HepG2 (cell line): ENCODE measurements around the gene PRKCI. TPM values are rescaled to one million over a fixed set of nuclear protein-coding genes. Genes with fewer than 3 reads are reported as not detected.

Experiments
- ATAC-seq: fragments of 200-7000 bp; cut with Tn5 transposase; 3 replicates; pipeline ENCODE4 v1.9.1; 2020; ENCODE audit warnings: mild to moderate bottlenecking, moderate library complexity
- BruUV-seq: library from RNA; stranded (reverse); fragments of 400-500 nt; replicated peaks from 2 replicates; lab custom pipeline; 2021; lab: Mats Ljungman, UMichigan
- CTCF ChIA-PET: fragments of 300-600 bp; formaldehyde crosslinking; extraction: SDS; loops from one replicate; lab custom pipeline; 2021; ENCODE audit warnings: low total read pairs, inconsistent platforms, low intra/inter-chr PET ratio; lab: Yijun Ruan, JAX
- POLR2A ChIA-PET: fragments of 350-600 bp; sonication (Branson Sonifier 250); formaldehyde crosslinking; loops from one replicate; lab custom pipeline; 2020; ENCODE audit warnings: antibody characterized with exemption, inconsistent platforms; lab: Yijun Ruan, JAX
- DNase-seq: peaks from one replicate; pipeline ENCODE4 v3.0.0-alpha.2; 2015; ENCODE audit warnings: low spot score
- FAIRE-seq: peaks from 3 replicates; lab custom pipeline; 2011; peaks lifted over from hg19 to GRCh38; lab: Jason Lieb, UNC
- H2AFZ ChIP-seq: one replicate; pipeline ENCODE4 v1.6.1; 2011; ENCODE audit warnings: low read length, inconsistent platforms
- H3K27ac ChIP-seq: fragments of 300-600 bp; 3 replicates; pipeline ENCODE4 v1.8.0; 2011; ENCODE audit warnings: mixed run types, mild to moderate bottlenecking, mixed read lengths, low read length, inconsistent platforms; ENCODE audit not compliant: insufficient read depth; ENCODE audit errors: extremely low read length
- H3K27me3 ChIP-seq, 2 experiments: fragments of 200-600 bp in 1 of 2; 2 replicates in 1 of 2; 3 replicates in 1 of 2; pipeline versions ENCODE4 v1.6.0 to v1.8.0; 2011; ENCODE audit warnings: low read length in 2 of 2, mild to moderate bottlenecking in 2 of 2, moderate library complexity in 2 of 2, inconsistent platforms in 1 of 2; ENCODE audit not compliant: insufficient read depth in 2 of 2, control insufficient read depth in 1 of 2
- H3K36me3 ChIP-seq, 2 experiments: fragments of 200-600 bp in 1 of 2; replicated peaks in 1 of 2; 2 replicates in 1 of 2; 3 replicates in 1 of 2; pipeline versions ENCODE4 v1.5.1 to v1.8.0; 2011; ENCODE audit warnings: low read length in 2 of 2, inconsistent platforms in 1 of 2; ENCODE audit not compliant: insufficient read depth in 2 of 2, control insufficient read depth in 1 of 2
- H3K4me1 ChIP-seq: 2 replicates; pipeline ENCODE4 v1.5.1; 2012; ENCODE audit warnings: low read length, inconsistent platforms; ENCODE audit not compliant: insufficient read depth
- H3K4me2 ChIP-seq: 2 replicates; pipeline ENCODE4 v1.6.0; 2011; ENCODE audit warnings: low read depth, low read length, inconsistent platforms
- H3K4me3 ChIP-seq, 3 experiments: fragments of 200-600 bp in 1 of 3; sonication (generic), shearing (Covaris generic) in 1 of 3; replicated peaks in 1 of 3; 2 replicates each; pipeline ENCODE4 v1.5.1; 2011 to 2016; ENCODE audit warnings: low read length in 3 of 3, inconsistent platforms in 2 of 3, low read depth in 2 of 3, mild to moderate bottlenecking in 2 of 3, control low read depth in 1 of 3, mixed read lengths in 1 of 3; ENCODE audit not compliant: insufficient read depth in 1 of 3
- H3K79me2 ChIP-seq: one replicate; pipeline ENCODE4 v1.6.1; 2011; ENCODE audit warnings: low read length, inconsistent platforms; ENCODE audit not compliant: insufficient read depth
- H3K9ac ChIP-seq: 2 replicates; pipeline ENCODE4 v1.6.0; 2011; ENCODE audit warnings: mild to moderate bottlenecking, low read depth, low read length, inconsistent platforms; ENCODE audit not compliant: insufficient read depth
- H3K9me3 ChIP-seq: 2 replicates; pipeline ENCODE4 v1.5.1; 2012; ENCODE audit warnings: mild to moderate bottlenecking, low read length
- H4K20me1 ChIP-seq: 2 replicates; pipeline ENCODE4 v1.6.0; 2011; ENCODE audit warnings: inconsistent platforms, mild to moderate bottlenecking, low read length, moderate library complexity; ENCODE audit not compliant: insufficient read depth
- FOSL2 ChIP-seq: sonication (generic); formaldehyde crosslinking; IDR thresholded peaks from 2 replicates; pipeline ENCODE4 v1.4.0; 2020; ENCODE audit warnings: missing genetic modification reagents
- GPN1 ChIP-seq: sonication (generic); formaldehyde crosslinking; IDR thresholded peaks from 2 replicates; pipeline ENCODE4 v1.5.1; 2020; ENCODE audit warnings: missing genetic modification reagents, borderline replicate concordance
- ISL2 ChIP-seq: sonication (generic); formaldehyde crosslinking; IDR thresholded peaks from 2 replicates; pipeline ENCODE4 v1.5.0; 2020; ENCODE audit warnings: missing genetic modification reagents
- PITX1 ChIP-seq: sonication (generic); formaldehyde crosslinking; IDR thresholded peaks from 2 replicates; pipeline ENCODE4 v1.5.1; 2020; ENCODE audit warnings: mild to moderate bottlenecking, missing genetic modification reagents
- RAD51 ChIP-seq: fragments of 450-650 bp; IDR thresholded peaks from 2 replicates; pipeline ENCODE4 v1.6.1; 2016; ENCODE audit warnings: borderline replicate concordance
- RXRB ChIP-seq: IDR thresholded peaks from 2 replicates; pipeline ENCODE4 v1.6.1; 2016; ENCODE audit warnings: borderline replicate concordance, missing genetic modification reagents, missing compliant biosample characterization
- SMARCC2 ChIP-seq: fragments of 450-650 bp; IDR thresholded peaks from 2 replicates; pipeline ENCODE4 v1.6.1; 2017; ENCODE audit warnings: antibody characterized with exemption, mild to moderate bottlenecking
- WIZ ChIP-seq: sonication (generic); formaldehyde crosslinking; IDR thresholded peaks from 2 replicates; pipeline ENCODE4 v1.5.1; 2020; ENCODE audit warnings: mild to moderate bottlenecking, missing genetic modification reagents
- ZNF121 ChIP-seq: sonication (generic); formaldehyde crosslinking; IDR thresholded peaks from 2 replicates; pipeline ENCODE4 v1.5.0; 2020; ENCODE audit warnings: mild to moderate bottlenecking, missing genetic modification reagents
- ZNF326 ChIP-seq: sonication (generic); formaldehyde crosslinking; IDR thresholded peaks from 2 replicates; pipeline ENCODE4 v1.4.0; 2020; ENCODE audit warnings: missing genetic modification reagents, borderline replicate concordance
- ZNF441 ChIP-seq: sonication (generic); formaldehyde crosslinking; IDR thresholded peaks from 2 replicates; pipeline ENCODE4 v1.7.0; 2021; ENCODE audit warnings: missing genetic modification reagents, borderline replicate concordance
- WGBS: methylation state at CpG from one replicate; pipeline ENCODE4 v1.1.6; 2017; ENCODE audit warnings: low lambda C conversion rate; 5-methylcytosine and 5-hydroxymethylcytosine counted together
- in situ Hi-C: cut with HindIII; loops from 2 replicates; pipeline ENCODE4 v1.10.0; 2017; ENCODE audit warnings: low pct_unique_long_range_greater_than_20kb; ENCODE audit not compliant: extremely low pct_ligation_motif_present
- intact Hi-C: fragments of 100-400 bp; cut with micrococcal nuclease; formaldehyde crosslinking; loops from one replicate; pipeline ENCODE4 v1.10.0; 2022; ENCODE audit not compliant: unreplicated experiment
- polyA plus RNA-seq, 8 experiments: library from polyadenylated mRNA; depleted of rRNA in 3 of 8; stranded (reverse) in 7 of 8; unstranded in 1 of 8; fragments of >200 nt; fragmentation: Illumina TruSeq in 4 of 8; extraction: Trizol in 4 of 8; gene quantifications; 2 replicates each; pipeline versions ENCODE4 v1.2.1 to v1.2.3, GENCODE V29; 2011 to 2016; ENCODE audit warnings: low read depth in 4 of 8, missing spikeins in 1 of 8, mixed read lengths in 1 of 8; ENCODE audit not compliant: insufficient read depth in 1 of 8
- total RNA-seq, 5 experiments: library from RNA; depleted of rRNA; stranded (reverse); fragments of >200 nt; fragmentation: Illumina TruSeq; extraction: Trizol; gene quantifications; 2 replicates each; pipeline ENCODE4 v1.2.3, GENCODE V29; 2016; ENCODE audit warnings: low read depth in 1 of 5
- TF ChIP-seq, protein P1 (sequence below): sonication (generic); formaldehyde crosslinking; conservative IDR thresholded peaks from 2 replicates; pipeline ENCODE4 v1.4.0; 2020; ENCODE audit warnings: missing genetic modification reagents
- TF ChIP-seq, protein P2 (sequence below): sonication (generic); formaldehyde crosslinking; IDR thresholded peaks from 2 replicates; pipeline ENCODE4 v1.4.0; 2020; ENCODE audit warnings: missing genetic modification reagents

PRKCI gene
- total and polyA plus RNA-seq, 2 of the 13 experiments (the other 11 are each of a cell fraction or from before 2014, with no cell fraction given) = 17.2 to 30.4 TPM

DNA sequence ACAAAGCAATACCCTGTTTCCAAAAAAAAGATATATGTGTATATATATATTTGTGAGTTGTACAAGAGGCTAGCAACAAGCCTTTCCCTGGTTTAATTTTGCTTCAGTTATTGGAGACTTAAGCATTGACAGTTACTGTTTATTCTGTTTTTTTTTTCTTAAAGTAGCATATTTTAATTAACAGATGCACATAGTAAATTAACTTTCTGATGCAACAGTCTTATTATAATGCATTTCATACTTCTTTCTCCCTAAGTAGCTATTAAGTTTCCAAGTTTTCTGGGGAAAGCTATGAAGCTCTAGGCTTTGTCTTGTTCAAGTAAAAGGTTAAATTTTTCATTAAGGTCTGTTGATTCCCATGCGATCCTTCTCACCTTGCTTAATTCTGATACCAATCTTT lies 17.9 kb downstream of the PRKCI start:
- Histone ChIP-seq H3K9me3 (no peaks in the 10 kb centered on the region), H3K27ac (no peak overlapping the region), H3K4me3 (no peak overlapping the region), H3K9ac (no peak overlapping the region), H4K20me1 (no peaks in the 10 kb centered on the region), H2AFZ (no peak overlapping the region), H3K4me2 (no peak overlapping the region), H3K36me3 (peaks cover 1 to 15% of the 10 kb centered on the region in 2 experiments; a peak in 4 of 5 replicates), H3K27me3 (no peaks in the 10 kb centered on the region), H3K4me1 (no peaks in the 10 kb centered on the region), H3K79me2 (no peaks in the 10 kb centered on the region)
- POLR2A ChIA-PET = no interaction called here
- WGBS = 93% methylated on average over 1 of the region's 1 CpG
- TF ChIP-seq ZNF326 (CRISPR knock-in tag) = no peak
- TF ChIP-seq, protein P1, sequence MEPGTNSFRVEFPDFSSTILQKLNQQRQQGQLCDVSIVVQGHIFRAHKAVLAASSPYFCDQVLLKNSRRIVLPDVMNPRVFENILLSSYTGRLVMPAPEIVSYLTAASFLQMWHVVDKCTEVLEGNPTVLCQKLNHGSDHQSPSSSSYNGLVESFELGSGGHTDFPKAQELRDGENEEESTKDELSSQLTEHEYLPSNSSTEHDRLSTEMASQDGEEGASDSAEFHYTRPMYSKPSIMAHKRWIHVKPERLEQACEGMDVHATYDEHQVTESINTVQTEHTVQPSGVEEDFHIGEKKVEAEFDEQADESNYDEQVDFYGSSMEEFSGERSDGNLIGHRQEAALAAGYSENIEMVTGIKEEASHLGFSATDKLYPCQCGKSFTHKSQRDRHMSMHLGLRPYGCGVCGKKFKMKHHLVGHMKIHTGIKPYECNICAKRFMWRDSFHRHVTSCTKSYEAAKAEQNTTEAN (CRISPR knock-in tag) = no peak
- TF ChIP-seq RXRB (CRISPR knock-in tag) = no peak
- no peak for TF ChIP-seq PITX1
- no peak for TF ChIP-seq ISL2 (CRISPR knock-in tag)
- TF ChIP-seq SMARCC2 = no peak
- TF ChIP-seq, protein P2, sequence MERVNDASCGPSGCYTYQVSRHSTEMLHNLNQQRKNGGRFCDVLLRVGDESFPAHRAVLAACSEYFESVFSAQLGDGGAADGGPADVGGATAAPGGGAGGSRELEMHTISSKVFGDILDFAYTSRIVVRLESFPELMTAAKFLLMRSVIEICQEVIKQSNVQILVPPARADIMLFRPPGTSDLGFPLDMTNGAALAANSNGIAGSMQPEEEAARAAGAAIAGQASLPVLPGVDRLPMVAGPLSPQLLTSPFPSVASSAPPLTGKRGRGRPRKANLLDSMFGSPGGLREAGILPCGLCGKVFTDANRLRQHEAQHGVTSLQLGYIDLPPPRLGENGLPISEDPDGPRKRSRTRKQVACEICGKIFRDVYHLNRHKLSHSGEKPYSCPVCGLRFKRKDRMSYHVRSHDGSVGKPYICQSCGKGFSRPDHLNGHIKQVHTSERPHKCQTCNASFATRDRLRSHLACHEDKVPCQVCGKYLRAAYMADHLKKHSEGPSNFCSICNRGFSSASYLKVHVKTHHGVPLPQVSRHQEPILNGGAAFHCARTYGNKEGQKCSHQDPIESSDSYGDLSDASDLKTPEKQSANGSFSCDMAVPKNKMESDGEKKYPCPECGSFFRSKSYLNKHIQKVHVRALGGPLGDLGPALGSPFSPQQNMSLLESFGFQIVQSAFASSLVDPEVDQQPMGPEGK (CRISPR knock-in tag) = no peak
- no peak for TF ChIP-seq GPN1
- no peak for TF ChIP-seq ZNF121
- TF ChIP-seq RAD51 = no peak
- TF ChIP-seq ZNF441 (CRISPR knock-in tag) = no peak
- TF ChIP-seq WIZ (CRISPR knock-in tag) = no peak
- TF ChIP-seq FOSL2 (CRISPR knock-in tag) = no peak
- no peak for ATAC-seq
- no peak for DNase-seq
- CTCF ChIA-PET = no interaction called here
- intact Hi-C loops = no loop called here
- FAIRE-seq = no peak
- in situ Hi-C loops = no loop called here
- no TSS peak for BruUV-seq
